Dedifferentiated amniotic fluid mesenchymal stem cell (primary cell): ENCODE results near the gene MST1.

Experiments used
- DNase-seq: peaks from one replicate; pipeline ENCODE4 v3.0.0-alpha.2; 2016; ENCODE audit errors: extremely low spot score

Gene MST1

GRCh38 chr3:49634736-49635135 lies 54.5 kb downstream of the MST1 start:
- no peak for DNase-seq
